Measurements from ENCODE around the gene SEM1.
"Not testable (repeated sequence)": the region's sequence is repeated elsewhere in the genome, so short reads cannot be mapped to it uniquely, and the experiment has no call there.

The SEM1 gene

DNA sequence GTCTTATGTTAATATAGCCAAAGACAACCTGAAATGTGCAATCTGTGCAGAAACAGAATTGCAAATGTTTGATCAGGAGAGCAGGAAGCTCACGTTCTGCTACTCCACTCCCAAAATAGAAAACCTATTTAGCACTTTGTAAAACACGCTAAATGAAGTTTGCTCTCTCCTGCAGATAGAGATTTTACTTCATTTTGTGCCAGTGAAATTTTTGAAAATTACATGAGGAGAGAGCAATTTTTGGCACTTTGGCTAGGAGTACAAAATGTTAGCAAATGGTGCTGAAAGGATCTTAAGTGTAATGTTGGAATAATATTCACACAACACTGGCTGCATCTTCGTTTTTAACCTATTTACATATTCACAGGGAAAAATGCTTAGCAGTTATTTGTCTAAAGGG, 61.9 kb downstream of the SEM1 start:
- 75% methylated on average over 1 of the region's 3 CpGs for WGBS
- Histone ChIP-seq H3K36me3 (ENCODE audit: control insufficient read depth in 1 of 2, insufficient read depth in 2 of 2, low read depth in 1 of 2, low read length in 2 of 2) (no peaks in the 10 kb centered on the region), H3K27me3 (ENCODE audit: control insufficient read depth in 1 of 2, insufficient read depth in 1 of 2, low read length in 2 of 2) (no peaks in the 10 kb centered on the region), H4K8ac (ENCODE audit: low read length) (no peak overlapping the region), H2BK5ac (ENCODE audit: low read depth, low read length, poor library complexity, severe bottlenecking) (no peak overlapping the region), H3K9ac (ENCODE audit: low read length) (no peak overlapping the region), H4K91ac (ENCODE audit: low read length) (no peak overlapping the region), H2AFZ (ENCODE audit: low read depth, low read length) (no peak overlapping the region), H3K4me1 (ENCODE audit: control insufficient read depth, insufficient read depth, low read depth, low read length) (no peaks in the 10 kb centered on the region), H2BK120ac (ENCODE audit: low read depth, low read length) (no peak overlapping the region), H3K14ac (ENCODE audit: low read length in 2 of 2) (no peak overlapping the region), H3K79me1 (replicated peaks; ENCODE audit: low read length, poor library complexity, severe bottlenecking) (no peaks in the 10 kb centered on the region), H2BK12ac (ENCODE audit: low read length in 2 of 2) (no peak overlapping the region), H3K23ac (ENCODE audit: low read length in 2 of 2) (no peak overlapping the region), H3K18ac (ENCODE audit: low read depth in 1 of 2, low read length in 2 of 2) (no peak overlapping the region), H3K4ac (ENCODE audit: low read depth in 1 of 2, low read length in 2 of 2) (no peak overlapping the region), H2BK15ac (ENCODE audit: low read depth, poor library complexity, severe bottlenecking) (no peak overlapping the region), H3K9me3 (ENCODE audit: control insufficient read depth, low read length) (peaks cover 3% of the 10 kb centered on the region), H2AK5ac (ENCODE audit: low read length, severe bottlenecking) (no peak overlapping the region), H3K4me3 (ENCODE audit: insufficient read depth in 1 of 2, low read depth in 1 of 2, low read length in 2 of 2) (no peak overlapping the region), H3K4me2 (ENCODE audit: low read length, poor library complexity, severe bottlenecking) (no peak overlapping the region), H3K27ac (ENCODE audit: low read length, poor library complexity, severe bottlenecking) (no peak overlapping the region)
- DNase-seq, result no peak

DNA sequence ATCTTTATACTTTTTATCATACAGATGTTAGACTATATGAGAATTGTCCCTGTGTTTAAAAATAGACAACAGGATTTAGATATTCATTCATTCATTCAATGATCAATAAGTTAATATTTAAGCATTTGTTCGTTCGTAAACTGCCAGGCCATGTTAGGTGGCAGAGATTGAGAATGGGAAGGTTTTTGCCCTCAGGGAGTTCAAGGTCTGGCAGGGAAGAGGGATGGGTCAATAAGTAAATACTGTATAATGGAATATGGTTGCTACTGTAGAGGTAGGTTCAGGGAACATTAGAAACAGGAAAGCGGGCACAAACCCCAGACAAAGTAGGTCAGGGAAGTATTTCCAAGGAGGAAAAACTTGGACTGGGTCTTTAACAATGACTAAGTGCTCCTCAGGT, 64.6 kb downstream of the SEM1 start:
- Histone ChIP-seq H2BK15ac (ENCODE audit: low read depth, poor library complexity, severe bottlenecking) (no peak overlapping the region), H3K79me1 (replicated peaks; ENCODE audit: low read length, poor library complexity, severe bottlenecking) (no peaks in the 10 kb centered on the region), H3K14ac (ENCODE audit: low read length in 2 of 2) (no peak overlapping the region), H3K4me2 (ENCODE audit: low read length, poor library complexity, severe bottlenecking) (no peak overlapping the region), H3K4me1 (ENCODE audit: control insufficient read depth, insufficient read depth, low read depth, low read length) (no peaks in the 10 kb centered on the region), H3K4me3 (ENCODE audit: insufficient read depth in 1 of 2, low read depth in 1 of 2, low read length in 2 of 2) (no peak overlapping the region), H3K18ac (ENCODE audit: low read depth in 1 of 2, low read length in 2 of 2) (no peak overlapping the region), H2AFZ (ENCODE audit: low read depth, low read length) (no peak overlapping the region), H3K9ac (ENCODE audit: low read length) (no peak overlapping the region), H2AK5ac (ENCODE audit: low read length, severe bottlenecking) (no peak overlapping the region), H4K8ac (ENCODE audit: low read length) (no peak overlapping the region), H3K9me3 (ENCODE audit: control insufficient read depth, low read length) (no peaks in the 10 kb centered on the region), H2BK5ac (ENCODE audit: low read depth, low read length, poor library complexity, severe bottlenecking) (no peak overlapping the region), H3K27me3 (ENCODE audit: control insufficient read depth in 1 of 2, insufficient read depth in 1 of 2, low read length in 2 of 2) (no peaks in the 10 kb centered on the region), H3K4ac (ENCODE audit: low read depth in 1 of 2, low read length in 2 of 2) (no peak overlapping the region), H4K91ac (ENCODE audit: low read length) (no peak overlapping the region), H3K23ac (ENCODE audit: low read length in 2 of 2) (no peak overlapping the region), H3K36me3 (ENCODE audit: control insufficient read depth in 1 of 2, insufficient read depth in 2 of 2, low read depth in 1 of 2, low read length in 2 of 2) (no peaks in the 10 kb centered on the region), H2BK12ac (ENCODE audit: low read length in 2 of 2) (no peak overlapping the region), H2BK120ac (ENCODE audit: low read depth, low read length) (no peak overlapping the region), H3K27ac (ENCODE audit: low read length, poor library complexity, severe bottlenecking) (no peak overlapping the region)
- DNase-seq, result no peak
- 92% methylated on average over 3 of the region's 3 CpGs for WGBS

DNA sequence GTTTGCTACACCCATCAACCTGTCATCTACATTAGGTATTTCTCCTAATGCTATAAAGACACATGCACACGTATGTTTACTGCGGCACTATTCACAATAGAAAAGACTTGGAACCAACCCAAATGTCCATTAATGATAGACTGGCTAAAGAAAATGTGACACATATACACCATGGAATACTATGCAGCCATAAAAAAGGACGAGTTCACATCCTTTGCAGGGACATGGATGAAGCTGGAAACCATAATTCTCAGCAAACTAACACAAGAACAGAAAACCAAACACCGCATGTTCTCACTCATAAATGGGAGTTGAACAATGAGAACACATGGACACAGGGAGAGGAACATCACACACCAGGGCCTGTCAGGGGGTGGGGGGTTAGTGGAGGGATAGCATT, 66.2 kb downstream of the SEM1 start:
- not testable (repeated sequence) for H3K23ac ChIP-seq (ENCODE audit: low read length in 2 of 2); H3K9ac ChIP-seq (ENCODE audit: low read length); H3K27me3 ChIP-seq (ENCODE audit: control insufficient read depth in 1 of 2, insufficient read depth in 1 of 2, low read length in 2 of 2); H3K9me3 ChIP-seq (ENCODE audit: control insufficient read depth, low read length); H3K27ac ChIP-seq (ENCODE audit: low read length, poor library complexity, severe bottlenecking); H3K4ac ChIP-seq (ENCODE audit: low read depth in 1 of 2, low read length in 2 of 2); H2AFZ ChIP-seq (ENCODE audit: low read depth, low read length); H2AK5ac ChIP-seq (ENCODE audit: low read length, severe bottlenecking); H2BK120ac ChIP-seq (ENCODE audit: low read depth, low read length); H4K91ac ChIP-seq (ENCODE audit: low read length); H3K4me3 ChIP-seq (ENCODE audit: insufficient read depth in 1 of 2, low read depth in 1 of 2, low read length in 2 of 2); H2BK12ac ChIP-seq (ENCODE audit: low read length in 2 of 2); H3K14ac ChIP-seq (ENCODE audit: low read length in 2 of 2); H3K4me1 ChIP-seq (ENCODE audit: control insufficient read depth, insufficient read depth, low read depth, low read length); H3K18ac ChIP-seq (ENCODE audit: low read depth in 1 of 2, low read length in 2 of 2); H3K79me1 ChIP-seq (replicated peaks; ENCODE audit: low read length, poor library complexity, severe bottlenecking); H2BK15ac ChIP-seq (ENCODE audit: low read depth, poor library complexity, severe bottlenecking); H2BK5ac ChIP-seq (ENCODE audit: low read depth, low read length, poor library complexity, severe bottlenecking); H3K36me3 ChIP-seq (ENCODE audit: control insufficient read depth in 1 of 2, insufficient read depth in 2 of 2, low read depth in 1 of 2, low read length in 2 of 2); H3K4me2 ChIP-seq (ENCODE audit: low read length, poor library complexity, severe bottlenecking); DNase-seq; H4K8ac ChIP-seq (ENCODE audit: low read length)
- WGBS, result 100% methylated on average over 2 of the region's 4 CpGs

DNA sequence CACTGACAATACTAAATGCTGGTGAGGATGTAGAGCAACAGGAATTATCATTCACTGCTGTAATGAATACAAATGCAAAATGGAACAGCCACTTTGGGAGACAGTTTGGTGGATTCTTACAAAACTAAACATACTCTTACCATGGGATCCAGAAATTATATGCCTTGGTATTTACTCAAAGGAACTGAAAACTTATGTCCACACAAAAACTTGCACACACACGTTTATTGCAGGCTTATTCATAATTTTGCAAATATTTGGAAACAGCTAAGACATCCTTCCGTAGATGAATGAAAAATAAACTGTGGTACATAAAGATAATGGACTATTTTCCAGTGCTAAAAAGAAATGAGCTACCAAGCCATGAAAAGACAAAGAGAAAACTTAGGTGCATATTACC, 69.6 kb downstream of the SEM1 start:
- H2BK15ac ChIP-seq (ENCODE audit: low read depth, poor library complexity, severe bottlenecking), result no peak overlapping the region
- H3K9me3 ChIP-seq (ENCODE audit: control insufficient read depth, low read length), result no peaks in the 10 kb centered on the region
- no peak overlapping the region for H3K4me2 ChIP-seq (ENCODE audit: low read length, poor library complexity, severe bottlenecking)
- no peak overlapping the region for H2AK5ac ChIP-seq (ENCODE audit: low read length, severe bottlenecking)
- H4K91ac ChIP-seq (ENCODE audit: low read length), result no peak overlapping the region
- no peak overlapping the region for H2AFZ ChIP-seq (ENCODE audit: low read depth, low read length)
- no peak overlapping the region for H4K8ac ChIP-seq (ENCODE audit: low read length)
- H3K4me3 ChIP-seq (ENCODE audit: insufficient read depth in 1 of 2, low read depth in 1 of 2, low read length in 2 of 2), result no peak overlapping the region
- DNase-seq, result no peak
- H3K27me3 ChIP-seq (ENCODE audit: control insufficient read depth in 1 of 2, insufficient read depth in 1 of 2, low read length in 2 of 2), result no peaks in the 10 kb centered on the region
- H3K79me1 ChIP-seq (replicated peaks; ENCODE audit: low read length, poor library complexity, severe bottlenecking), result no peaks in the 10 kb centered on the region
- H3K4ac ChIP-seq (ENCODE audit: low read depth in 1 of 2, low read length in 2 of 2), result no peak overlapping the region
- H3K9ac ChIP-seq (ENCODE audit: low read length), result no peak overlapping the region
- no peak overlapping the region for H3K14ac ChIP-seq (ENCODE audit: low read length in 2 of 2)
- H3K27ac ChIP-seq (ENCODE audit: low read length, poor library complexity, severe bottlenecking), result no peak overlapping the region
- no peak overlapping the region for H2BK12ac ChIP-seq (ENCODE audit: low read length in 2 of 2)
- no CpG with 5 or more reads among the region's 2 CpGs for WGBS
- no peak overlapping the region for H2BK5ac ChIP-seq (ENCODE audit: low read depth, low read length, poor library complexity, severe bottlenecking)
- H3K36me3 ChIP-seq (ENCODE audit: control insufficient read depth in 1 of 2, insufficient read depth in 2 of 2, low read depth in 1 of 2, low read length in 2 of 2), result no peaks in the 10 kb centered on the region
- no peak overlapping the region for H2BK120ac ChIP-seq (ENCODE audit: low read depth, low read length)
- H3K18ac ChIP-seq (ENCODE audit: low read depth in 1 of 2, low read length in 2 of 2), result no peak overlapping the region
- no peak overlapping the region for H3K23ac ChIP-seq (ENCODE audit: low read length in 2 of 2)
- no peaks in the 10 kb centered on the region for H3K4me1 ChIP-seq (ENCODE audit: control insufficient read depth, insufficient read depth, low read depth, low read length)
